Type B pancreatic cell (in vitro differentiated cells): ENCODE measurements around the gene SLC38A4. TPM values are rescaled to one million over a fixed set of nuclear protein-coding genes. Genes with fewer than 3 reads are reported as not detected.

Experiments used
- DNase-seq: peaks from one replicate; pipeline ENCODE4 v3.0.0; 2021; ENCODE audit warnings: mixed read lengths; ENCODE audit not compliant: unreplicated experiment; ENCODE audit errors: extremely low spot score
- H3K27ac Mint-ChIP-seq: 2 replicates; pipeline ENCODE4 v1.8.0; 2021; ENCODE audit warnings: mild to moderate bottlenecking, mixed read lengths
- H3K27me3 Mint-ChIP-seq: 2 replicates; pipeline ENCODE4 v1.8.0; 2021; ENCODE audit warnings: mixed read lengths
- H3K36me3 Mint-ChIP-seq: 2 replicates; pipeline ENCODE4 v1.8.0; 2021; ENCODE audit warnings: mixed read lengths
- H3K4me1 Mint-ChIP-seq: one replicate; pipeline ENCODE4 v1.8.0; 2021; ENCODE audit warnings: mixed read lengths; ENCODE audit not compliant: unreplicated experiment
- H3K4me3 Mint-ChIP-seq: 2 replicates; pipeline ENCODE4 v1.8.0; 2021; ENCODE audit warnings: mild to moderate bottlenecking, mixed read lengths
- H3K9me3 Mint-ChIP-seq: 2 replicates; pipeline ENCODE4 v1.8.0; 2021; ENCODE audit warnings: mixed read lengths
- CTCF ChIP-seq: fragments of 200-600 bp; sonication (generic); conservative IDR thresholded peaks from 2 replicates; pipeline ENCODE4 v1.5.0; 2021; ENCODE audit warnings: antibody characterized with exemption, mild to moderate bottlenecking
- total RNA-seq: library from RNA; stranded (reverse); gene quantifications from 2 replicates; pipeline ENCODE4 v1.2.1, GENCODE V29; 2021; ENCODE audit warnings: low replicate concordance

Gene SLC38A4
- total RNA-seq, 1 donor from 2014 or later: 11.8 TPM

DNA sequence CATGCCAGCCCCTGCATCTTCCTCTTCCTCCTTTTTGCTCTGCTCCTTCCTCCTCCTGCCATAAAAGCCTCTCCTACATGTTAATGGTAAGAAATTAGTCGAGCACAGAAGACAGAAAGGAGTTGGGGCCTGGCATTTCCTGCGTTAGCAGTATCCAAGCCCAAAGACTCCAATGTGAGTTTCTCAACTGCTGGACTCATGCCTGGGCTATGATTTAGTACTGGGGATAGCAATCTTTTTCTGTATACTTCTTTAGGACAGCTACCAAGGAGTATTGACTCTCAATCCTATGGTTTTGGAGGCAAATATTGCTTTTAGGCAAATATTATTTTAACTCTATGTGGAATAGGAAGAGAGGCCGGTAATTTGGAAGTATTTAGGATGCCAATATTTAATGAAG is 18.0 kb upstream of the SLC38A4 start:
- Mint-ChIP-seq H3K36me3 (no peaks in the 10 kb centered on the region), H3K27ac (no peak overlapping the region), H3K9me3 (peaks cover 4% of the 10 kb centered on the region), H3K4me1 (no peaks in the 10 kb centered on the region), H3K27me3 (peaks cover 3% of the 10 kb centered on the region), H3K4me3 (no peak overlapping the region)
- no peak for DNase-seq
- no peak for TF ChIP-seq CTCF

DNA sequence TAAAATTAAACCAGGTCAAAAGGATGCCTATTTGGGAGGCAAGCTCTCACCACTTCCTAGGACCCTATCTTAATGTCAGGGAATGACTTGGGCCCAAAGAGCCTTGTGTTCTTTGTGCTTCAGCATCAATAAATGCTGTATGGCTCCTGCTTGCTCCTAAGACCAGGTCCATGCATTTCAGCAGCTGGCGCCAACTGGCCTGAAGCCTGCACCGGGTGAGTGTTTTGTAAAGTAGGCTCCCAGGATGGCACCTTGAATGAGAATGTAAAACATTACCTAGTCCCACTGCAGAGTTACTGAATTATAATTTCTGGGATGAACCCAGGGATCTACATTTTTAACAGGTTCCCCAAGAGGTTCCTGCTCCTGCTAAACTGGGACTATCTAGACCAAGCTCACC is 16.1 kb upstream of the SLC38A4 start:
- Mint-ChIP-seq H3K36me3 (no peaks in the 10 kb centered on the region), H3K9me3 (peaks cover 1% of the 10 kb centered on the region), H3K27ac (no peak overlapping the region), H3K27me3 (peaks cover 3% of the 10 kb centered on the region), H3K4me3 (no peak overlapping the region), H3K4me1 (no peaks in the 10 kb centered on the region)
- no peak for DNase-seq
- no peak for TF ChIP-seq CTCF

- Mint-ChIP-seq H3K36me3 (no peaks in the 10 kb centered on the region), H3K9me3 (no peaks in the 10 kb centered on the region), H3K4me1 (no peaks in the 10 kb centered on the region), H3K4me3 (no peak overlapping the region), H3K27me3 (peaks cover 8% of the 10 kb centered on the region), H3K27ac (no peak overlapping the region)
- no peak for TF ChIP-seq CTCF
- DNase-seq: no peak
Measured at GRCh38 chr12:46839964-46840363, 14.2 kb upstream of the SLC38A4 start.

DNA sequence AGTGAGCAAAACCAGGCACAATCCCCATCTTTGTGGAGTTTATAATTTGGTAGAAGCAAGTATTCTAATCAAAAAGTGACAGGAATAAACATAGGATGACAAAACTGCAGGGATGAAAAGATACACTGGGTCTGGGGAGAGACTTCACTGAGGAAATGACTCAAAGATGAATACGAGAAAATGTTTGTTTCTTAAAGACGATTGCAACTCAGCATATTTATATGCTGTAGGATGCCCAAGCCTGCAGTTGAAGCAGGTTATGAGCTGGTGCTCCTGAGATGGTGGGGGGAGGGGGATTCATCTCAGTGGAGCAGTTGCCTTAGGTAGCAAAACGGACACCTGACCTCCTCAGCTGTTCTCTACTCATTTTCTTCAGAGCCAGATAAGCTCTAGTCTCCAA is 13.4 kb upstream of the SLC38A4 start:
- no peaks in the 10 kb centered on the region for H3K9me3 Mint-ChIP-seq
- H3K4me3 Mint-ChIP-seq: no peak overlapping the region
- H3K36me3 Mint-ChIP-seq: no peaks in the 10 kb centered on the region
- H3K27ac Mint-ChIP-seq: no peak overlapping the region
- H3K27me3 Mint-ChIP-seq: peaks cover 14% of the 10 kb centered on the region
- no peaks in the 10 kb centered on the region for H3K4me1 Mint-ChIP-seq
- no peak for TF ChIP-seq CTCF
- DNase-seq: no peak

DNA sequence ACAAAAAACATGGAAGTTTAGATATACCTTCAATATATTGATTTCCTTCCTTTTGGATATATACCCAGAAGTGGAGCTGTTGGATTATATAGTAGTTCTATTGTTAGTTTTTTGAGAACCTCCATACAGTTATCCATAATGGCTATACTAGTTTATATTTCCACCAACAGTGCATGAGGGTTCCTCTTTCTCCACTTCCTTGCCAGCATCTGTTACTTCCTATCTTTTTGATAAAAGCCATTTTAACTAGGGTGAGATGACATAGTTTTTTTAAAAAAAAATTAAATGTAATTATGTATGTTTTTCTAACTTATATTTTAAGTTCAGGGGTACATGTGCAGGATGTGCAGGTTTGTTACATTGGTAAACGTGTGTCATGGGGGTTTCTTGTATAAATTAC is 10.0 kb upstream of the SLC38A4 start:
- Mint-ChIP-seq H3K4me1 (peaks cover 7% of the 10 kb centered on the region), H3K4me3 (no peak overlapping the region), H3K36me3 (no peaks in the 10 kb centered on the region), H3K27ac (no peak overlapping the region), H3K9me3 (no peaks in the 10 kb centered on the region), H3K27me3 (peaks cover 45% of the 10 kb centered on the region)
- DNase-seq: no peak
- TF ChIP-seq CTCF: no peak

GRCh38 chr12:46832130-46832704 is 6.4 kb upstream of the SLC38A4 start:
- DNase-seq: no peak
- no peak for TF ChIP-seq CTCF
- no peaks in the 10 kb centered on the region for H3K36me3 Mint-ChIP-seq
- no peaks in the 10 kb centered on the region for H3K9me3 Mint-ChIP-seq
- H3K4me3 Mint-ChIP-seq: peak overlapping the region; percentile 84
- H3K27me3 Mint-ChIP-seq: peaks cover 79% of the 10 kb centered on the region
- H3K4me1 Mint-ChIP-seq: peaks cover 9% of the 10 kb centered on the region
- no peak overlapping the region for H3K27ac Mint-ChIP-seq
